Brain microvascular endothelial cell (primary cell): ENCODE data around the gene CYCS.
"Not testable (repeated sequence)": the region's sequence is repeated elsewhere in the genome, so short reads cannot be mapped to it uniquely, and the experiment has no call there.

ENCODE experiments used
- DNase-seq: peaks from one replicate; pipeline ENCODE4 v3.0.0-alpha.2; 2020
- H3K27ac ChIP-seq: fragments of 250-450 bp; sonication (Bioruptor Pico); 2 replicates; pipeline ENCODE4 v1.5.1; 2020; ENCODE audit warnings: mild to moderate bottlenecking, moderate library complexity
- H3K27me3 ChIP-seq: fragments of 250-450 bp; sonication (Bioruptor Pico); replicated peaks from 2 replicates; pipeline ENCODE4 v1.5.1; 2020; ENCODE audit warnings: mild to moderate bottlenecking
- H3K36me3 ChIP-seq: fragments of 250-450 bp; sonication (Bioruptor Pico); replicated peaks from 2 replicates; pipeline ENCODE4 v1.5.1; 2020; ENCODE audit warnings: mild to moderate bottlenecking
- H3K4me3 ChIP-seq: 2 replicates; pipeline ENCODE4 v1.5.1; 2011; ENCODE audit warnings: low read depth, mild to moderate bottlenecking, control low read depth, low read length, moderate library complexity
- CTCF ChIP-seq: IDR thresholded peaks from 2 replicates; pipeline ENCODE4 v1.5.1; 2011; ENCODE audit warnings: low read depth, mild to moderate bottlenecking, moderate library complexity, low read length, control low read depth, inconsistent platforms; ENCODE audit errors: missing control alignments
- in situ Hi-C: cut with HindIII; loops from 2 replicates; pipeline ENCODE4 v1.10.0; 2017; ENCODE audit warnings: low sequenced_read_pairs, low pct_ligation_motif_present

The CYCS gene

GRCh38 chr7:25091779-25092178, 33.3 kb downstream of the CYCS start:
- TF ChIP-seq CTCF: no peak
- in situ Hi-C loops: loop anchor here (25.0 kb wide), 1 partner anchor 279 kb away; no protein-coding TSS in a partner anchor
- no peaks in the 10 kb centered on the region for H3K27me3 ChIP-seq
- no peak overlapping the region for H3K27ac ChIP-seq
- no peaks in the 10 kb centered on the region for H3K36me3 ChIP-seq
- H3K4me3 ChIP-seq: no peak overlapping the region
- no peak for DNase-seq

- TF ChIP-seq CTCF: no peak
- no peak overlapping the region for H3K4me3 ChIP-seq
- no peaks in the 10 kb centered on the region for H3K36me3 ChIP-seq
- in situ Hi-C loops: loop anchor here (25.0 kb wide), 1 partner anchor 279 kb away; no protein-coding TSS in a partner anchor
- no peak overlapping the region for H3K27ac ChIP-seq
- DNase-seq: no peak
- no peaks in the 10 kb centered on the region for H3K27me3 ChIP-seq
Observed at GRCh38 chr7:25091176-25091575, 33.9 kb downstream of the CYCS start.

GRCh38 chr7:25090374-25090773, 34.7 kb downstream of the CYCS start:
- H3K27ac ChIP-seq: no peak overlapping the region
- H3K4me3 ChIP-seq: no peak overlapping the region
- no peaks in the 10 kb centered on the region for H3K27me3 ChIP-seq
- no peak for TF ChIP-seq CTCF
- DNase-seq: no peak
- H3K36me3 ChIP-seq: no peaks in the 10 kb centered on the region
- in situ Hi-C loops: loop anchor here (25.0 kb wide), 1 partner anchor 278 kb away; no protein-coding TSS in a partner anchor

GRCh38 chr7:25087855-25088254, 37.2 kb downstream of the CYCS start:
- Histone ChIP-seq H3K36me3 (no peaks in the 10 kb centered on the region), H3K27ac (no peak overlapping the region), H3K4me3 (no peak overlapping the region), H3K27me3 (no peaks in the 10 kb centered on the region)
- no peak for DNase-seq
- TF ChIP-seq CTCF: no peak
- in situ Hi-C loops: loop anchor here (25.0 kb wide), 1 partner anchor 276 kb away; no protein-coding TSS in a partner anchor

GRCh38 chr7:25084821-25085220, 40.2 kb downstream of the CYCS start:
- TF ChIP-seq CTCF: no peak
- in situ Hi-C loops: loop anchor here (25.0 kb wide), 1 partner anchor 273 kb away; no protein-coding TSS in a partner anchor
- H3K36me3 ChIP-seq: no peaks in the 10 kb centered on the region

GRCh38 chr7:25083201-25083600, 41.9 kb downstream of the CYCS start:
- no peak for TF ChIP-seq CTCF
- Histone ChIP-seq H3K36me3 (no peaks in the 10 kb centered on the region), H3K4me3 (no peak overlapping the region), H3K27ac (no peak overlapping the region), H3K27me3 (no peaks in the 10 kb centered on the region)
- in situ Hi-C loops: loop anchor here (25.0 kb wide), 1 partner anchor 271 kb away; no protein-coding TSS in a partner anchor
- DNase-seq: no peak

More at GRCh38 chr7:25084821-25085220, 40.2 kb downstream of the CYCS start:
- no peak overlapping the region for H3K27ac ChIP-seq
- H3K4me3 ChIP-seq: no peak overlapping the region
- H3K27me3 ChIP-seq: no peaks in the 10 kb centered on the region
- no peak for DNase-seq

- H3K4me3 ChIP-seq, H3K27me3 ChIP-seq, H3K36me3 ChIP-seq, DNase-seq, H3K27ac ChIP-seq: not testable (repeated sequence)
- in situ Hi-C loops: loop anchor here (25.0 kb wide), 1 partner anchor 270 kb away; no protein-coding TSS in a partner anchor
Observed at GRCh38 chr7:25082041-25082440, 43.0 kb downstream of the CYCS start.
